Measurements from ENCODE around the gene PRRG4. TPM values are rescaled to one million over a fixed set of nuclear protein-coding genes. Genes with fewer than 3 reads are reported as not detected.
A peak's percentile ranks its signal among the peaks of the same experiment; 100 is the strongest.
"Not testable (repeated sequence)": the region's sequence is repeated elsewhere in the genome, so short reads cannot be mapped to it uniquely, and the experiment has no call there.

The PRRG4 gene
- polyA plus RNA-seq (2013, experiment 1 of 2; ENCODE audit: insufficient read length): not detected
- 0.10 TPM for polyA plus RNA-seq (2013, experiment 2 of 2; ENCODE audit: insufficient read length)

- DNase-seq: peak; percentile 27
Measured at GRCh38 chr11:32829680-32830412, at the start of gene PRRG4. Gene PRRG4 (plus strand): TSS chr11:32829927. CDS start chr11:32830530, 603 bp downstream.

GRCh38 chr11:32780839-32781238, 48.9 kb upstream of the PRRG4 start:
- not testable (repeated sequence) for DNase-seq

- no peak for DNase-seq
Measured at GRCh38 chr11:32781721-32782120, 48.0 kb upstream of the PRRG4 start.

GRCh38 chr11:32785262-32785661, 44.5 kb upstream of the PRRG4 start:
- no peak for DNase-seq

- DNase-seq: no peak
Measured at GRCh38 chr11:32786811-32787210, 42.9 kb upstream of the PRRG4 start.

- DNase-seq: no peak
Measured at GRCh38 chr11:32790916-32791315, 38.8 kb upstream of the PRRG4 start.

- DNase-seq: no peak
Measured at GRCh38 chr11:32792111-32792947, 37.4 kb upstream of the PRRG4 start.

- peak; percentile 28 for DNase-seq
Measured at GRCh38 chr11:32792948-32793475, 36.7 kb upstream of the PRRG4 start.

GRCh38 chr11:32794439-32794838, 35.3 kb upstream of the PRRG4 start, which contains the start of gene CCDC73:
Gene CCDC73 (minus strand): TSS chr11:32794662. CDS start chr11:32760243, 34,419 bp downstream.
- DNase-seq: no peak

GRCh38 chr11:32796425-32796824, 33.3 kb upstream of the PRRG4 start:
- no peak for DNase-seq

GRCh38 chr11:32809313-32809712, 20.4 kb upstream of the PRRG4 start:
- peak; percentile 63 for DNase-seq

GRCh38 chr11:32817181-32817851, 12.4 kb upstream of the PRRG4 start:
- no peak for DNase-seq

GRCh38 chr11:32817852-32818183, 11.9 kb upstream of the PRRG4 start:
- no peak for DNase-seq

GRCh38 chr11:32819187-32819586, 10.5 kb upstream of the PRRG4 start:
- DNase-seq: no peak

GRCh38 chr11:32820497-32820896, 9.2 kb upstream of the PRRG4 start:
- no peak for DNase-seq

- no peak for DNase-seq
Measured at GRCh38 chr11:32821517-32821916, 8.2 kb upstream of the PRRG4 start.

GRCh38 chr11:32821917-32822560, 7.7 kb upstream of the PRRG4 start:
- DNase-seq: no peak

- not testable (repeated sequence) for DNase-seq
Measured at GRCh38 chr11:32823617-32824016, 6.1 kb upstream of the PRRG4 start.

GRCh38 chr11:32826113-32826512, 3.6 kb upstream of the PRRG4 start:
- DNase-seq: no peak

GRCh38 chr11:32827276-32827675, 2.5 kb upstream of the PRRG4 start:
- DNase-seq: no peak

GRCh38 chr11:32829157-32829679, 509 bp upstream of the PRRG4 start:
- DNase-seq: no peak

GRCh38 chr11:32830413-32830738, 649 bp downstream of the PRRG4 start:
- no peak for DNase-seq

Data from fibroblast of skin of scalp (primary cell).